ENCODE data around the gene LIFR. TPM values are rescaled to one million over a fixed set of nuclear protein-coding genes. Genes with fewer than 3 reads are reported as not detected.
"Not testable (repeated sequence)": the region's sequence is repeated elsewhere in the genome, so short reads cannot be mapped to it uniquely, and the experiment has no call there.

Gene LIFR
- polyA plus RNA-seq, 1 donor from 2014 or later = 5.8 TPM

DNA sequence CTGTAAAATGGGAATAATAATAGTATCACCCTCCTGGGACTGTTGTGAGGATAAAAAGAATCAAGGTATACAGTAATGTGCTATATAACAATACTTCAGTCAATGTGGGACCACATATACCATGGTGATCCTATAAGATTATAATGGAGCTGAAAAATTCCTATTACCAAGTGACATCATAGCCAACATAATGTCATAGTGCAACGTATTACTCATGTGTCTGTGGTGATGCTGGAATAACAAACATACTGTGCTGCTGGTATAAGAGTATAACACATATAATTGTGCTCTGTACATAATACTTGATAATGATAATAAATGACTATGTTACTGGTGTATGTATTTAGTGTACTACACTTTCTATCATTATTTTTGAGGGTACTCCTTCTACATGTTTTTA lies 38.1 kb downstream of the LIFR start:
- H3K9me2 ChIP-seq (ENCODE audit: insufficient read depth, low read length) = no peaks in the 10 kb centered on the region
- H3K27me3 ChIP-seq (ENCODE audit: insufficient read depth, low read depth, low read length) = no peaks in the 10 kb centered on the region
- no peaks in the 10 kb centered on the region for H4K20me1 ChIP-seq (ENCODE audit: insufficient read depth)
- H3K4me3 ChIP-seq (ENCODE audit: low read length) = no peak overlapping the region
- no peak overlapping the region for H3K27ac ChIP-seq (ENCODE audit: low read length)
- H3K4me2 ChIP-seq (ENCODE audit: low read length) = no peak overlapping the region
- H3F3A ChIP-seq (ENCODE audit: insufficient read depth, low read length, poor library complexity, severe bottlenecking) = no peaks in the 10 kb centered on the region
- no peak overlapping the region for H2AFZ ChIP-seq (ENCODE audit: low read depth, low read length)
- H3K36me3 ChIP-seq (ENCODE audit: insufficient read depth, low read length) = no peaks in the 10 kb centered on the region
- H3K9me3 ChIP-seq (ENCODE audit: low read length) = no peaks in the 10 kb centered on the region
- TF ChIP-seq EP300 (conservative IDR thresholded peaks at IDR 0.05; ENCODE audit: poor library complexity, severe bottlenecking) (no peak), EZH2 (IDR thresholded peaks at IDR 0.05; ENCODE audit: borderline replicate concordance, insufficient read depth, low read length, poor library complexity, severe bottlenecking) (no peak)
- TF ChIP-seq, protein P1, sequence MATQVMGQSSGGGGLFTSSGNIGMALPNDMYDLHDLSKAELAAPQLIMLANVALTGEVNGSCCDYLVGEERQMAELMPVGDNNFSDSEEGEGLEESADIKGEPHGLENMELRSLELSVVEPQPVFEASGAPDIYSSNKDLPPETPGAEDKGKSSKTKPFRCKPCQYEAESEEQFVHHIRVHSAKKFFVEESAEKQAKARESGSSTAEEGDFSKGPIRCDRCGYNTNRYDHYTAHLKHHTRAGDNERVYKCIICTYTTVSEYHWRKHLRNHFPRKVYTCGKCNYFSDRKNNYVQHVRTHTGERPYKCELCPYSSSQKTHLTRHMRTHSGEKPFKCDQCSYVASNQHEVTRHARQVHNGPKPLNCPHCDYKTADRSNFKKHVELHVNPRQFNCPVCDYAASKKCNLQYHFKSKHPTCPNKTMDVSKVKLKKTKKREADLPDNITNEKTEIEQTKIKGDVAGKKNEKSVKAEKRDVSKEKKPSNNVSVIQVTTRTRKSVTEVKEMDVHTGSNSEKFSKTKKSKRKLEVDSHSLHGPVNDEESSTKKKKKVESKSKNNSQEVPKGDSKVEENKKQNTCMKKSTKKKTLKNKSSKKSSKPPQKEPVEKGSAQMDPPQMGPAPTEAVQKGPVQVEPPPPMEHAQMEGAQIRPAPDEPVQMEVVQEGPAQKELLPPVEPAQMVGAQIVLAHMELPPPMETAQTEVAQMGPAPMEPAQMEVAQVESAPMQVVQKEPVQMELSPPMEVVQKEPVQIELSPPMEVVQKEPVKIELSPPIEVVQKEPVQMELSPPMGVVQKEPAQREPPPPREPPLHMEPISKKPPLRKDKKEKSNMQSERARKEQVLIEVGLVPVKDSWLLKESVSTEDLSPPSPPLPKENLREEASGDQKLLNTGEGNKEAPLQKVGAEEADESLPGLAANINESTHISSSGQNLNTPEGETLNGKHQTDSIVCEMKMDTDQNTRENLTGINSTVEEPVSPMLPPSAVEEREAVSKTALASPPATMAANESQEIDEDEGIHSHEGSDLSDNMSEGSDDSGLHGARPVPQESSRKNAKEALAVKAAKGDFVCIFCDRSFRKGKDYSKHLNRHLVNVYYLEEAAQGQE (IDR thresholded peaks at IDR 0.05; ENCODE audit: borderline replicate concordance) = no peak
- no peak overlapping the region for H3K9ac ChIP-seq (ENCODE audit: low read length)
- H3K79me2 ChIP-seq (replicated peaks; ENCODE audit: insufficient read depth, low read length) = no peaks in the 10 kb centered on the region

- not testable (repeated sequence) for H3K9ac ChIP-seq (ENCODE audit: low read length); H3K27me3 ChIP-seq (ENCODE audit: insufficient read depth, low read depth, low read length); H4K20me1 ChIP-seq (ENCODE audit: insufficient read depth); H3K9me3 ChIP-seq (ENCODE audit: low read length); H3K4me2 ChIP-seq (ENCODE audit: low read length); H3K36me3 ChIP-seq (ENCODE audit: insufficient read depth, low read length); H2AFZ ChIP-seq (ENCODE audit: low read depth, low read length); H3K79me2 ChIP-seq (replicated peaks; ENCODE audit: insufficient read depth, low read length); H3K4me3 ChIP-seq (ENCODE audit: low read length); H3K9me2 ChIP-seq (ENCODE audit: insufficient read depth, low read length); H3F3A ChIP-seq (ENCODE audit: insufficient read depth, low read length, poor library complexity, severe bottlenecking); H3K27ac ChIP-seq (ENCODE audit: low read length)
Observed at GRCh38 chr5:38516649-38517048, 39.8 kb downstream of the LIFR start.

DNA sequence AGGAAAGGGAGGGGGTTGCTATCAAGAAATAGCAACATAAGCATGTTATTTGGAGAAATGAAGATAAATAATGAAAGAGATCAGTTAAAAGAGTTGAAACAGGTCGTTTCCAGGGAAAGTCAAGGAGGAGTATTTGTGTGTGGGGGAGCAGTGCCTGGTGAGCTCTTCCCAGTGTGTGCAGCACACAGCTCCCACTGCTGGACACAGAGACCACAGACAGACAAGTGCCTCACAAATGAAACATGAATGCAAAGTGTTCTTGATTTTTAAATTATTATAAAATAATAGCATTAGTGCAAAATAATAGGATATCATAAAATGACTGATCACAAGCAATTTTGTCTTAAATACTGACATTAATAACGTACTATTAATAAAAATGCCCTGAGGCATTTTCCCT lies 40.8 kb downstream of the LIFR start:
- H3F3A ChIP-seq (ENCODE audit: insufficient read depth, low read length, poor library complexity, severe bottlenecking) = no peaks in the 10 kb centered on the region
- no peaks in the 10 kb centered on the region for H4K20me1 ChIP-seq (ENCODE audit: insufficient read depth)
- no peak overlapping the region for H3K4me2 ChIP-seq (ENCODE audit: low read length)
- no peaks in the 10 kb centered on the region for H3K9me3 ChIP-seq (ENCODE audit: low read length)
- no peak overlapping the region for H2AFZ ChIP-seq (ENCODE audit: low read depth, low read length)
- H3K27me3 ChIP-seq (ENCODE audit: insufficient read depth, low read depth, low read length) = no peaks in the 10 kb centered on the region
- no peak overlapping the region for H3K27ac ChIP-seq (ENCODE audit: low read length)
- H3K36me3 ChIP-seq (ENCODE audit: insufficient read depth, low read length) = no peaks in the 10 kb centered on the region
- H3K4me3 ChIP-seq (ENCODE audit: low read length) = no peak overlapping the region
- no peaks in the 10 kb centered on the region for H3K79me2 ChIP-seq (replicated peaks; ENCODE audit: insufficient read depth, low read length)
- TF ChIP-seq RAD21 (conservative IDR thresholded peaks at IDR 0.05) (no peak), TAF1 (IDR thresholded peaks at IDR 0.05; ENCODE audit: low read depth) (no peak), SMC3 (conservative IDR thresholded peaks at IDR 0.05; ENCODE audit: poor library complexity) (no peak), POLR2AphosphoS5 (IDR thresholded peaks at IDR 0.05) (no peak)
- TF ChIP-seq, protein P1 (IDR thresholded peaks at IDR 0.05; ENCODE audit: borderline replicate concordance) = no peak
- no peak overlapping the region for H3K9ac ChIP-seq (ENCODE audit: low read length)
- H3K9me2 ChIP-seq (ENCODE audit: insufficient read depth, low read length) = no peaks in the 10 kb centered on the region

All from neural cell (in vitro differentiated cells).